NCI-H460 (cell line): ENCODE measurements around the gene BCL7A. TPM values are rescaled to one million over a fixed set of nuclear protein-coding genes. Genes with fewer than 3 reads are reported as not detected.
"Not testable (repeated sequence)": the region's sequence is repeated elsewhere in the genome, so short reads cannot be mapped to it uniquely, and the experiment has no call there.

Experiments
- DNase-seq: peaks from one replicate; pipeline ENCODE4 v3.0.0-alpha.2; 2016; ENCODE audit warnings: low read depth; ENCODE audit errors: extremely low read depth
- total RNA-seq: library from RNA; depleted of rRNA; stranded (reverse); fragments of >200 nt; shearing (Covaris generic); gene quantifications from 2 replicates; pipeline ENCODE4 v1.2.3, GENCODE V29; 2014

The BCL7A gene
- total RNA-seq, 1 experiment from 2014 or later, result 13.1 TPM

DNA sequence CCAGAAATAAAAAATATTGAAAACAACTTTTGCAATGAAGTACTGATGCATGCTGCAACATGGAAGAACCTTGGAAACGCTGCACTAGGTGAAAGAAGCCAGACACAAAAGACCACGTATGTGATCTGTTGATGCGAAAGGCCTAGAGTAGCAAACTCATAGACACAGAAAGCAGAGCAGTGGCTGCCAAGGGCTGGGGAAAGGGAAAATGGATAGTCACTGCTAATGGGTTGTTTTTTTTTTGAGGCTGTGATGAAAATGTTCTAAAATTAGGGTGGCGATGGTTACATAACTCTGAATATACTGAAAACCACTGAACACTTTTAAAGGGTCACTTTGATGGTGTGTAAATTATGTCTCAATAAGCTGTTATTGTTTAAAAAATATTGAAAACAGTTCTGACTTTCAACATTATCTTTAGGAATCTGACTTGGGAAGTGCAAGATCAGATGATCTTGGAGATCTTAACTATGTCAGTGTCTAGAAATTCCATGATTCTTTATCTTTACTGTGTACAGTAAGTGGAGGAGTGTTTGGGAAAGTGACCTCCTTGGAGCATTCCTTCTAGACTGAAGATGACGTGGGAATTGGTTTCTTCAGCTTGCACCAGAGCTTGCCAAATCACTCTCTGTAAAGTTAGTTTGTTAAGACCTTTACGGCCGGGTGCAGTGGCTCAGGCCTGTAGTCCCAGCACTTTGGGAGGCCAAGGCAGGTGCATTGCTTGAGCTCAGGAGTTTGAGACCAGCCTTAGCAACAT, 69.3 kb downstream of the BCL7A start:
- no peak for DNase-seq

DNA sequence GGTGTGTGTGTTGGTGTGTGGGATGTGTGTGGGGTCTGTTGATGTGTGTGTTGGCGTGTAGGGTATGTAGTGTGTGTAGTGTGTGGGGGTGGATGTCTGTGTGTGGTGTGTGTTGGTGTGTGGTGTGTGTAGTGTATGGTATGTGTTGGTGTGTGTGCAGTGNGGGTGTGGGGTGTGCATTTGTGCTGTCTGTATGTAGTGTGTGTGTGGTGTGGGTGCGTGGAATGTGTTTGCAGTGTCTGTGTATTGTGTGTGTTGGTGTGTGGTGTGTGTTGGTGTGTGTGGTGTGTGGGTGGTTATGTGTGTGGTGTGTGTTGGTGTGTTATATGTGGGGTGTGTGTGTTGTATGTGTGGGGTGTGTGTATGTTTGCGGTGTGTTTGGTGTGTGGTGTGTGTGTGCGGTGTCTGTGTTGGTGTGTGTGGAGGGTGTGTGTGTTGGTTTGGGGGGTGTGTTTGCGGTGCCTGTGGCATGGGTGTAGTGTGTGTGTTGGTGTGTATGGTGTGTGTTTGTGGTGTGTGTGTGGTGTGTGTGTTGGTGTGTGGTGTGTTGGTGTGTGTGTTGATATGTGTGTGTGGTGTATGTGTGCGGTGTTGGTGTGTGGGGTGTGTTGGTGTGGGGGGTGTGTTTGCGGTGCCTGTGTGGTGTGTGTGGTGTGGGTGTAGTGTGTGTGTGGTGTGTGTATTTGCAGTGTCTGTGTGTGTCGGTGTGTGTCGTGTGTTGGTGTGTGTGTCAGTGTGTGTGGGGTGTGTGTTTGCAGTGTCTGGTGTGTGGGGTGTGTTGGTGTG, 71.6 kb downstream of the BCL7A start:
- DNase-seq, result no peak

DNA sequence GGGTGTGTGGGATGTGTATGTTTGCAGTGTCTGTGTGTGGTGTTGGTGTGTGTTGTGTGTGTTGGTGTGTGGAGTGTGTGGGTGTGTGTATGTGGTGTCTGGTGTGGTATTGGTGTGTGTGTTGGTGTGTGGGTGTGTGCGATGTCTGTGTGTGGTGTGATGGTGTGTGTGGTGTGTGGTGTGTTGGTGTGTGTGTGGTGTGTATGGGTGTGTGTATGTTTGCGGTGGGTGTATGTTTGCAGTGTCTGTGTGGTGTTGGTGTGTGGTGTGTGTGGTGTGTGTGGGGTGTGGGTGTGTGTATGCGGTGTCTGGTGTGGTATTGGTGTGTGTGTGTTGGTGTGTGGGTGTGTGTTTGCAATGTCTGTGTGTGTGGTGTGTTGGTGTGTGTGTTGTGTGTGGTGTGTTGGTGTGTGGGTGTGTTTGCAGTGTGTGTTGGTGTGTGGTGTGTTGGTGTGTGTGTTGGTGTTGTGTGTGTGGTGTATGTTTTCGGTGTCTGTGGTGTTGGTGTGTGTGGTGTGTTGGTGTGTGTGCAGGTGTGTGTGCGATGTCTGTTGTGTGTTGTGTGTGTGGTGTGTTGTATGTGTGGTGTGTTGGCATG, 72.6 kb downstream of the BCL7A start:
- no peak for DNase-seq

DNA sequence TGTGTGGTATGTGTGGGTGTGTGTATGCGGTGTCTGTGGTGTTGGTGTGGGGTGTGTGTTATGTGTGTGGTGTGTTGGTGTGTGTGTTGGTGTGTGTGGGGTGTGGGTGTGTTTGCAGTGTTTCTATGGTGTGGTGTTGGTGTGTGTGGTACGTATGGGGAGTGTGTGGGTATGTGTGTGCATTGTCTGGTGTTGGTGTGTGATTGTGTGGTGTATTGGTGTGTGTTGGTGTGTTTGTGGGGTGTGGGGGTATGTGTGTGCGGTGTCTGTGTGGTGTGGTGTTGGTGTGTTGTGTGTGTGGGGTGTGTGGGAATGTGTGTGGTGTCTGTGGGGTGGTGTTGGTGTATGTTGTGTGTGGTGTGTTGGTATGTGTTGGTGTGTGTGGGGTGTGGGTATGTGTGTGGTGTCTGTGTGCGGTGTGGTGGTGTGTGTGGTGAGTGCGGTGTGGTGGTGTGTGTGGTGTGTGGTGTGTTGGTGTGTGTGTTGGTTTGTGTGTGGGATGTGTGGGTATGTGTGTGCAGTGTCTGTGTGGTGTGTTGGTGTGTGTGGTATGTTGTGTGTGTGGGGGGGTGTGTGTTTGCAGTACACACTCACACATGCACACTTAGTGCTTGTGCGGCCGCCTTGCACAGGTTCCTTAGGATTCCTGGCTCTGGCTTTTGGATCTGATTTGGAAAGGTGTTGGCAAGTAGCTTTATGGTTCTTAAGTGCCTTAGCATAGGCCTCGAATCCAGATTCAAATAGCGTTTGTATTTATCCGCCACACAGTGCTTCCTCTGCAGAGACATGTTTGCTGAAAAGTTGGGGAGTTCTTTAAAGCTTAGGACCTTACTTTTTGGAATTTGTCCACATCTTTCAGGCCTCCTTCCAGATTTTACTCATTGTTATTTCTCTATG, 73.3 kb downstream of the BCL7A start:
- DNase-seq, result no peak

DNA sequence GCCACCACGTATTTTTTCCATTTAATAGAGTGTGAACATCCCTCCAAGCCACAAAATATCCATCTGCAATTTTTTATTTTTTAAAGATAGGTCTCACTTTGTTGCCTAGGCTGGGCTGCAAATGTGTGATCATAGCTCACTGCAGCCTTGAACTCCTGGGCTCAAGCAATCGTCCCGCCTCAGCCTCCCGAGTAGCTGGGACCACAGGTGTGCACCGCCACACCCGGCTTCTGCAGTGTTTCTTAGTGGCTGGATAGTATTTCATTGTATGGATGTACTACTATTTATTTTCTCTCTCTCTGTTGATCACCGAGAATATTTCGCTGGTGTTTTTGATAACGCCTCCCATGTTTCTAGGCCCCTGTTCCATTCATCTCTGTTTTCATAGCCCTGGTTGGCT, 74.3 kb downstream of the BCL7A start:
- no peak for DNase-seq

DNA sequence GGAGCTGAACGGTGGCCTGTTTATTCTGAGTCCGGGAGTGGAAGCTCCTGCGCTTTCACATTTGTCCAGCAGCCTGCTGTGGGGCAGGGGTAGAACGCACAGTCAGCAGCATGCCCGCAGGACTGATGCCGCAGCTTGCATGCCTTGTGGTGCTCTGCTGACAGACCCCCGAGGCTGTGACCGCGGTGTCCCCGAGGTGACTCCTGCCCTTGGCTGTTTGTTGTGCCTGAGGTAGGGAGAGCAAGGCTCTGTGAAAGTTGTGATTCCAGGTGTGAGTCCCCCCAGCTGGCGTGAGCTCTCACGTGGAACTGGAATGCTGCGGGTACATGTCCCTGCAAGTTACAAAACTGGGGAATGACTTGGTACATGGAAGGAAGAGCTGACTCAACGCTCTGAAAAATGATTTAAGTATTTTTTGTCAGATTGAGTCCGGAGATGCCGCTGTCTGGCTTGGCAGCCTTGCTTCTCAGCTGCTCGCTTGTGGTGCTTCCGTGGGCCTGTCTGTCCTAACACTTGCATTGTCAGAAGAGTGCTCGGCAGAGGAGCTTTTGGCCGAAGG, 75.0 kb downstream of the BCL7A start:
- DNase-seq, result no peak

DNA sequence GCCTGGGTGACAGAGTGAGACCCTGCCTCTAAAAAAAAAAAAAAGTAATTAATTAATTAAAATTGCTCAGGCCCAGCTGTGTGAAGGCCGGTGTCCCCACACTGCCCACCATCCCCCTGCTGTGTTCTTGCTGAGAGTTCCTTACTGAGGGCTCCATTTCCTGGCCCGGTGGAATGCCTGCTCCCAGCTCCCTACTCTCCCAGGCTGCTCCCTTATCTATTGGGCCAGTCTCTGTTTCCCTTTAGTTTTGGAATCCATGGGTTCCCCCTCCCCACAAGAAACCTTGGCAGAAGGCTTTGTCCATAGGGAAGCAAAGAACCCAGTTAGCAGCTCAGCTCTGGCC, 75.9 kb downstream of the BCL7A start:
- DNase-seq, result no peak

DNA sequence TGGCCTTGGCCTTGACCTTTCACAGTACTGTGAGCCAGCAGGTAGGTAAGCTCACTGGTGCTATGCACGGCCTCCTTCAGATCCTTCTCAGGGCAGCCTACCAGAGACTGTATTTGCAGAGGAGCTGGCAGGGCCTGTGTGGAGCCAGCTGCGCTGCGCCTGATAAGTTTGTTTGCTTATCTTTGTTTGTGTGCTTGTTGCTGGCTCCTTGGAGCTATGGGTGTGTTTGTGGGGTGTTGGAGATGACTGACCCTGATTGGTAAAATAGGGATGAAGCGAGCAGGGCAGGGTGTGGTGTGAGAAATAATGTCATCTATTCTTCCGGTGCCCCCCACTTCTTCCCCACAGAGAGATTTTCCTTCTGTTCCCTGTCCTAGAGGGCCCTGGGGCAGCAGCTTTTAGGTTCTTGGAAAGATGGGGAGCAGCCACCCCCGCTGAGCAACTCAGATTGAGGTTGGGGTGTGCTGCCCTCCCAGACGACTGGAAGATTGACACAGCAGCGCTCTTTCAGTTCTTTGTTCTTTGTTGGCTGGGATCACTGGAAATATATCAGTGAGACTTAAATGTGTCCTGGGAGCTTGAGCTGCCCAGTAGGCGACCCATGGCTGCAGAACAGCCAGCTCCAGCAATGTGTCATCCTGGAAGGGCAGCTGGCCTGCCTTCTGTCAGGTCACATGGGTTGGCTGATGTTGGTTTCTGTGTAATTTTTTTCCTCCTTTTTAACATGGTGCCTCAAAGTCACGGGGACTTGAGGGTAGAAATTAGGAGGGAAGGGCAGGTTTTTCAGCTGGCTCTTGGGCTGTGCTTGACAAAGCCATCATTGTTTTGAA, 76.5 kb downstream of the BCL7A start:
- DNase-seq, result no peak

DNA sequence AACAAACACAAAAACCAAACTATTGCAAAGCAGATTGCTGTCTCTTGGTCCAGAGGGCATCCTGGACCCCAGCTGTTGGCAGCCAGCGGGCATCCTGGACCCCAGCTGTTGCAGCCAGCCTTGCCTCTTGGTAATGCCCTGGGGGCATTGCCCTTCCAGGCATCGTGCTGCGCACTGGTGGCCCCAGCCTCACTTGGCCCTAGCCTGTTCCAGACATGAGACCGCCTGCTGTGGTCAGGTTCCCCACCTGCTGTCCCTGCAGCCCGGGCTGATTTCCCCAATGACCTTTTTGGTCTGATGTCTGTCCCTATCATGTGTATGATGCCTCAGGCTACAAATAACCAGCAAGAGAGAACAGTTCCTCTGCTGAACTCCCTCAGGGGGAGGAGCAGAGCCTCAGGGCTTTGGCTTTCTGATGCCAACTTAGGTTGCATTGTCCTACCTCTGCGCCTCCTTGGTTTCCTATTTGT, 77.6 kb downstream of the BCL7A start:
- no peak for DNase-seq

DNA sequence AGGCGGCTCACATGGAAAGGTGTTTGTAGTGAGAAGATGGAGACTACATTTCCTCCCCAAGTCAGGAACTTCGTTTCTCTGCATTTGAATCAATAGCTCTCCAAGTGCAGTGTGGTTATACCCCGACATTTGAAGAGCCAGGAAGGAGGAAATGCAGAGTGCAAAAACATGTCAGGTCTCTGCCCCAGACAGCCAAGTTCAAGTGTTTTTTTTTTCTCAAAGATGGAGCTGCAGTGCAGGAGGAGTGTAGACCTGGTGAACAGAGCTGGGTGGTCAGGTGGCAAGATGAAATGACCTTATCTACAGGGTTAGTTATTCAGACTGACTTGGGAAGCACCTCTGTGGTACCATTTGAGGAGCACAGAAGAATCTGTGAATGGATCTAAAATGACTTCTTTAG, 78.2 kb downstream of the BCL7A start:
- DNase-seq, result no peak

DNA sequence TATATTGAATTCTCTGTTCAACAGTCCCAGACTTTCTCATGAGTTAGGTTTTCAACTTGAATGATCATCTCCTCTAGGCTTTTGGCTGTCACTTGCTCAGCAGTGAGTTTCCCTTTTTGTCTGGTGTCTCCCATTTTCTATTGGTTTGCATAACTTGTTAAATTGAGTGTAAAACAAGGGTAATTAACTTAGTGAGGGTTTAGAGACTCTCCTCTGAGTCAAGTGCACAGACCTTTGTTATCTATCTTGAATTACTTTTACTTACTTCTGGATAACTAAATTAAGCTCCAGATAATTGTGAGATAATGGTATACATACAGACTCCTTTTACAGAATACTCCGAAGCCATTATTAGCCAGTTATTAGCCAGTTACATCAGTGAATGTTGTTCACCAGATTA, 78.9 kb downstream of the BCL7A start:
- no peak for DNase-seq

DNA sequence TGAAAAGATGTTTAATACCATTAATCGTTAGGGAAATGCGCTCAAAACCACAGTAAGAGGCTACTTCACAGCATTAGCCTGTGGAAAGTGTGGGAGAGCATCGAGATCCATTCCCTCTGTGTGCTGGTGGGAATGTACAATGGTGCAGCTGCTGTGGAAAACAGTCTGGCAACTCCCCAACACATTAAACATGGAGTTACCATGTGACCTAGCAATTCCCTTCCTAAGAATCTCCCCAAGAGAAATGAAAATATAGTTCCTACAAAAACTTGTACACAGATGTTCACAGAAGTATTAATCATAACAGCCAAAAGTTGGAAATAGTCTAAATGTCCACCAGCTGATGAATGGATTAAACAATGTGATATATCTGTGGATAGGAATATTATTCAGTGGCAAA, 80.6 kb downstream of the BCL7A start:
- DNase-seq, result no peak

DNA sequence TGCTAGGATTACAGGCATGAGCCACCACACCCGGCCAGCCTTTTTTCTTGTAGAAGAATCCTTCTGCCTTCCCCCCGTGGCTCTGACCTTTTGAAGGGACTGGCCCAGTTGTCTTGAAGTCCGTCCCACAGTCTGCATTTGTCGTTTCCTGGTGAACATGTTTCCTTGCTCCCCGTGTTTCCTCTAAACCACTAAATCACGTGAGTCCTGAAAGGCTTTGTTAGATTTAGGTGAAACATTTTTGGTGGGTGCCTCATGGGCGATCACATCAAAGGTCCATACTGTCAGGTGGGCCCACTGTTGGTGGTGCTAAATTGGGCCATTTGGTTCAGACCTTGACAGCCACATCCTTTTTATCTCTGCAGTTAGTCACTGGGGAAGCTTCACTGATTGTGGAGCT, 83.2 kb downstream of the BCL7A start:
- no peak for DNase-seq

DNA sequence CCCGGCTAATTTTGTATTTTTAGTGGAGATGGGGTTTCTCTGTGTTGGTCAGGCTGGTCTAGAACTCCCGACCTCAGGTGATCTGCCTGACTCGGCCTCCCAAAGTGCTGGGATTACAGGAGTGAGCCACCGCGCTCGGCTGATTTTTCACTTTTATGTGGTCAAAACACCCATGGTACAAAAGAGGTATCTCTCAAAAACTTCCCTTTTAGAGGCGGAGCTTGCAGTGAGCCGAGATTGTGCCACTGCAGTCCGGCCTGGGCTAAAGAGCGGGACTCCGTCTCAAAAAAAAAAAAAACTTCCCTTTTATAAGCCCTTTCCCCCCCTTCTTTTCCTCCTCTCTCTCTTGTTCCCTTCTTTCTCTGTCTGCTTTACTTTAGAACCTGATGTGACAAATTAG, 83.8 kb downstream of the BCL7A start:
- DNase-seq, result not testable (repeated sequence)

DNA sequence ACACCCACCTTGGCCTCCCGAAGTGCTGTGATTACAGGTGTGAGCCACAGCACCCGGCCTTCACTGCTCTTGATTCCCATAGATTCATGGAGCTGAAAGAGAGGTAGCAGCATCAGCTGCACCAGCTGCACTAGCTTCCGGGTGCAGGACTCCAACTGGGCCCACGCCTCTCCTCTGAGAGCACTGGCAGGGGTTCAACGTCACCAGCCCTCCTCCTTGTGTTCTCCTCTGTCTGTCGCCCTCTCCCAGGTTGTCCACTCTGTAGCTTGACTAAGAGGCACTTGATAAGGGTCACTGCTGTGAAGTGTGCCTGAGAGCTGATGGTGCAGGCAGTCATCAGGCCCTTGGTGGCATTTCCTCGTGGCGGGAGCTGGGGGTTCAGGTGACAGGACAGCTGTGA, 85.2 kb downstream of the BCL7A start:
- no peak for DNase-seq

DNA sequence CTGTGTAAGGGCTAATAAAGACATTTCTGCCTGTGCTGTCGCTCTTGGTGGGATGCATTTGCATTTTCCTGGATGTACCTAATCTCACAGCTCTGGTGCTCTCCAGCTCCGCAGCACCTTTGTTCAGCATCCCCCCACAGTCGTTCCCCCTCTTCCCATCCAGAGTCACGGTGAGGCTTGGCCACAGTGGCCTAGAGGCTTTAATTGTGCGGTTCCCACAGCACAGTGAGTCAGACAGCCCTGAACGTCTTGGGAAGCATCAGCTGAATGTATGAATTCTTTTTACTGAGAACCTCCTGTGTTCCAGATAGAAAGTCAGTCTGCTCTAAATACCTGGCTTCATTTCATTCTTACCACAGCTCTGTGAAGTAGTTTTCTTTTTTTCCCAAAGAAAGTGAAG, 85.6 kb downstream of the BCL7A start:
- no peak for DNase-seq

DNA sequence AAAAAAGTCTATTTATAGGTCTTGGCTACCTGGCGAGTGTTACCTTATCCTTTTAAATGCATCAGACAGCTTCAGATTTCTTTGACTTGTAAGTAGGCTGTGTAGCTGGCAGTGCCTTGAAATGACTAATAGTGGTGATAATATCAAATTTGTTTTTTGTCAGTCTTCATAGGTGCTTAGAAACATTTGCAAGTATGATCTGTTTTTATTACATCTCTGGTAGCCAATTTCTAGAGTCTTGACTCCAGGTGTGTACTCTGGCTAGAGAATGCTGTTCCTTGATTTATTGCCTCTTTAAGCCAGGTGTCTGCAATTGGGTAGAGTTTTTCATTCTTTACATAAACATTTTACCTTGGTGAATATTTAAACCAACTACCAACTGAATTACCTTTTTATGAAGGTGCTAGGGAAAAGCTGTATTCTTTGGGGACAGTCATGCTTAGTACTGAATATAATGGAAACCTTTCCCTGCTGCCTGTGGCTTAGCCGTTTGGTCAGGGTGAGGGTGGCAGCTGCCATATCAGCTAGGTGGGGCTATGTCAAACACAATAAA, 89.5 kb downstream of the BCL7A start:
- DNase-seq, result no peak
